ENCODE results near the gene SESN1.

DNA sequence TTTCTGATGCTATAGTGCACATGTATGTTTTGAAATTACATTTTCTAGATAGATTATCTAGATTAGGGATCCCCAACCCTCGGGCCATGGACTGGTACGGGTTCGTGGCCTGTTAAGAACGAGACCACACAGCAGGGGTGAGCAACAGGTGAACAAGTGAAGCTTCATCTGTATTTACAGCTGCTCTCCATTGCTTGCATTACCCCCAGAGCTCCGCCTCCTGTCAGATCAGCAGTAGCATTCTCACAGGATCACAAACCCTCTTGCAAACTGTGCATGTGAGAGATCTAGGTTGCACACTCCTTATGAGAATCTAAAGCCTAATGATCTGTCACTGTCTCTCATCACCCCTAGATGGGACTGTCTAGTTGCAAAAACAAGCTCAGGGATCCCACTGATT, 11.0 kb upstream of the SESN1 start:
- TF ChIP-seq EZH2phosphoT487 (IDR thresholded peaks at IDR 0.05; ENCODE audit: borderline replicate concordance, low read depth, low read length): no peak
- TF ChIP-seq CTCF (conservative IDR thresholded peaks at IDR 0.05; ENCODE audit: low read length): no peak

Data from OCI-LY7 (cell line).